WTC11 (cell line): Measurements from ENCODE around the gene MRPS30. TPM values are rescaled to one million over a fixed set of nuclear protein-coding genes. Genes with fewer than 3 reads are reported as not detected.

ENCODE experiments used
- ATAC-seq: fragments of 200-7000 bp; cut with Tn5 transposase; 2 replicates; pipeline ENCODE4 v1.10.0; 2021; ENCODE audit warnings: mild to moderate bottlenecking, moderate library complexity
- CTCF ChIA-PET: fragments of 300-600 bp; sonication (Branson Sonifier 250); formaldehyde crosslinking; loops from one replicate; lab custom pipeline; 2021; ENCODE audit warnings: antibody characterized with exemption; lab: Charles Lee
- POLR2A ChIA-PET: fragments of 350-600 bp; sonication (Branson Sonifier 250); formaldehyde crosslinking; loops from one replicate; lab custom pipeline; 2021; ENCODE audit warnings: antibody characterized with exemption; lab: Charles Lee
- DNase-seq: peaks from one replicate; pipeline ENCODE4 v3.0.0; 2021; ENCODE audit warnings: low spot score
- H3K27ac Mint-ChIP-seq: 2 replicates; pipeline ENCODE4 v1.8.0; 2021; ENCODE audit warnings: mixed read lengths
- H3K27me3 Mint-ChIP-seq: 2 replicates; pipeline ENCODE4 v1.8.0; 2021; ENCODE audit warnings: low read depth, mild to moderate bottlenecking, moderate library complexity, mixed read lengths
- H3K36me3 Mint-ChIP-seq: 2 replicates; pipeline ENCODE4 v1.8.0; 2021; ENCODE audit warnings: mixed read lengths
- H3K4me1 Mint-ChIP-seq: 2 replicates; pipeline ENCODE4 v1.8.0; 2022; ENCODE audit warnings: mixed read lengths
- H3K4me3 Mint-ChIP-seq: 2 replicates; pipeline ENCODE4 v1.8.0; 2021; ENCODE audit warnings: mild to moderate bottlenecking, moderate library complexity, mixed read lengths
- H3K9me3 Mint-ChIP-seq: 2 replicates; pipeline ENCODE4 v1.8.0; 2021; ENCODE audit warnings: mixed read lengths
- FOXP4 ChIP-seq: sonication (generic); formaldehyde crosslinking; IDR thresholded peaks from 2 replicates; pipeline ENCODE4 v1.8.0; 2022; ENCODE audit warnings: mild to moderate bottlenecking, missing genetic modification reagents
- GTF2I ChIP-seq: fragments of 250-450 bp; sonication (Bioruptor Pico); conservative IDR thresholded peaks from 2 replicates; pipeline ENCODE4 v1.4.0; 2021; ENCODE audit warnings: mild to moderate bottlenecking
- IRF1 ChIP-seq: sonication (generic); formaldehyde crosslinking; IDR thresholded peaks from 2 replicates; pipeline ENCODE4 v1.8.0; 2023; ENCODE audit warnings: missing genetic modification reagents
- IRF2 ChIP-seq: sonication (generic); formaldehyde crosslinking; IDR thresholded peaks from 2 replicates; pipeline ENCODE4 v1.8.0; 2022; ENCODE audit warnings: low read depth, missing genetic modification reagents, borderline replicate concordance
- NFATC4 ChIP-seq: fragments of 250-450 bp; sonication (Bioruptor Pico); IDR thresholded peaks from 2 replicates; pipeline ENCODE4 v1.9.0; 2021; ENCODE audit warnings: mild to moderate bottlenecking
- NFYB ChIP-seq: sonication (generic); formaldehyde crosslinking; conservative IDR thresholded peaks from 2 replicates; pipeline ENCODE4 v1.8.0; 2022; ENCODE audit warnings: low read depth, missing genetic modification reagents
- NR1H2 ChIP-seq: sonication (generic); formaldehyde crosslinking; IDR thresholded peaks from 2 replicates; pipeline ENCODE4 v1.9.0; 2021; ENCODE audit warnings: mild to moderate bottlenecking, moderate library complexity, missing genetic modification reagents
- PRDM15 ChIP-seq: sonication (generic); formaldehyde crosslinking; IDR thresholded peaks from 2 replicates; pipeline ENCODE4 v1.8.0; 2022; ENCODE audit warnings: missing genetic modification reagents
- SP1 ChIP-seq: sonication (generic); formaldehyde crosslinking; conservative IDR thresholded peaks from 2 replicates; pipeline ENCODE4 v1.8.1; 2022; ENCODE audit warnings: missing genetic modification reagents
- STAT6 ChIP-seq: sonication (generic); formaldehyde crosslinking; conservative IDR thresholded peaks from 2 replicates; pipeline ENCODE4 v1.8.1; 2023; ENCODE audit warnings: mild to moderate bottlenecking, low read depth, missing genetic modification reagents, moderate library complexity
- ZMAT4 ChIP-seq: fragments of 250-450 bp; sonication (Bioruptor Pico); IDR thresholded peaks from 2 replicates; pipeline ENCODE4 v1.9.0; 2021; ENCODE audit warnings: mild to moderate bottlenecking
- ZNF396 ChIP-seq: fragments of 250-450 bp; sonication (Bioruptor Pico); IDR thresholded peaks from 2 replicates; pipeline ENCODE4 v1.8.0; 2021; ENCODE audit warnings: mild to moderate bottlenecking, moderate library complexity, borderline replicate concordance
- ZNF423 ChIP-seq: fragments of 250-450 bp; sonication (Bioruptor Pico); IDR thresholded peaks from 2 replicates; pipeline ENCODE4 v2.1.2; 2022; ENCODE audit warnings: mild to moderate bottlenecking, moderate library complexity
- ZNF512 ChIP-seq: sonication (generic); formaldehyde crosslinking; IDR thresholded peaks from 2 replicates; pipeline ENCODE4 v1.8.1; 2022; ENCODE audit warnings: missing genetic modification reagents, borderline replicate concordance
- total RNA-seq: library from RNA; stranded (reverse); gene quantifications from 3 replicates; pipeline ENCODE4 v1.2.3, GENCODE V29; 2021
- TF ChIP-seq, protein P1 (sequence below): sonication (generic); formaldehyde crosslinking; IDR thresholded peaks from 2 replicates; pipeline ENCODE4 v1.8.0; 2022; ENCODE audit warnings: mild to moderate bottlenecking, missing genetic modification reagents
- TF ChIP-seq, protein P2 (sequence below): sonication (generic); formaldehyde crosslinking; IDR thresholded peaks from 2 replicates; pipeline ENCODE4 v1.8.1; 2022; ENCODE audit warnings: mild to moderate bottlenecking, moderate library complexity, missing genetic modification reagents

Gene MRPS30
- total RNA-seq, 1 experiment from 2014 or later, result 83.9 TPM

GRCh38 chr5:44769200-44769876 is 39.4 kb upstream of the MRPS30 start (continued):
- no peak for TF ChIP-seq STAT6 (CRISPR knock-in tag)
- TF ChIP-seq ZNF512, result no peak
- no peak for TF ChIP-seq GTF2I (CRISPR knock-in tag)
- TF ChIP-seq NR1H2 (CRISPR knock-in tag), result no peak
- TF ChIP-seq, protein P1, sequence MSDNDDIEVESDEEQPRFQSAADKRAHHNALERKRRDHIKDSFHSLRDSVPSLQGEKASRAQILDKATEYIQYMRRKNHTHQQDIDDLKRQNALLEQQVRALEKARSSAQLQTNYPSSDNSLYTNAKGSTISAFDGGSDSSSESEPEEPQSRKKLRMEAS, result no peak
- no peak for TF ChIP-seq ZMAT4 (CRISPR knock-in tag)
- TF ChIP-seq ZNF423 (CRISPR knock-in tag), result no peak
- TF ChIP-seq FOXP4 (CRISPR knock-in tag), result no peak
- no peak for TF ChIP-seq IRF1 (CRISPR knock-in tag)
- TF ChIP-seq NFATC4 (CRISPR knock-in tag), result no peak
- no peak for TF ChIP-seq PRDM15
- no peak for TF ChIP-seq IRF2 (CRISPR knock-in tag)
- TF ChIP-seq ZNF396 (CRISPR knock-in tag), result no peak

DNA sequence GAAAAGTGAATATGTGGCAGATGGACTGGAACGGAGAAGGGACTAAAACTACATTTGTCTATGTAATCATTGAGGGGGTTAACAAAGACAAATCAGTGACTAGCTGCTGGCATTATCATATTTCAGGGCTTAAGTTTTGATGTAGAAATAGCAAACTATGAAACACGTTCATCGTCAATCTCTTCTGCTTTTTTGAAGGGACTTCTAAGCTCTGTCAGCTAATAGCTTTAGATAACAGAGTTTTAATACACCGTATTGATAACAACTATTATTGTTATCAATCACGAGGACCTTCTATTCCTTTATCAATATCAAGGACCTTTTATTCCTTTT is 38.9 kb upstream of the MRPS30 start:
- ChIA-PET POLR2A (no interaction called here), CTCF (no interaction called here)
- H3K4me3 Mint-ChIP-seq, result no peak overlapping the region
- H3K9me3 Mint-ChIP-seq, result no peaks in the 10 kb centered on the region
- H3K27me3 Mint-ChIP-seq, result no peaks in the 10 kb centered on the region
- no peaks in the 10 kb centered on the region for H3K4me1 Mint-ChIP-seq
- no peaks in the 10 kb centered on the region for H3K36me3 Mint-ChIP-seq
- DNase-seq, result no peak
- TF ChIP-seq, protein P2, sequence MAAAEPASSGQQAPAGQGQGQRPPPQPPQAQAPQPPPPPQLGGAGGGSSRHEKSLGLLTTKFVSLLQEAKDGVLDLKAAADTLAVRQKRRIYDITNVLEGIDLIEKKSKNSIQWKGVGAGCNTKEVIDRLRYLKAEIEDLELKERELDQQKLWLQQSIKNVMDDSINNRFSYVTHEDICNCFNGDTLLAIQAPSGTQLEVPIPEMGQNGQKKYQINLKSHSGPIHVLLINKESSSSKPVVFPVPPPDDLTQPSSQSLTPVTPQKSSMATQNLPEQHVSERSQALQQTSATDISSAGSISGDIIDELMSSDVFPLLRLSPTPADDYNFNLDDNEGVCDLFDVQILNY (CRISPR knock-in tag), result no peak
- TF ChIP-seq SP1 (CRISPR knock-in tag) (no peak), PRDM15 (no peak), NFYB (CRISPR knock-in tag) (no peak)
- ATAC-seq, result no peak
- no peak overlapping the region for H3K27ac Mint-ChIP-seq
